ENCODE measurements around the gene KNOP1.

DNA sequence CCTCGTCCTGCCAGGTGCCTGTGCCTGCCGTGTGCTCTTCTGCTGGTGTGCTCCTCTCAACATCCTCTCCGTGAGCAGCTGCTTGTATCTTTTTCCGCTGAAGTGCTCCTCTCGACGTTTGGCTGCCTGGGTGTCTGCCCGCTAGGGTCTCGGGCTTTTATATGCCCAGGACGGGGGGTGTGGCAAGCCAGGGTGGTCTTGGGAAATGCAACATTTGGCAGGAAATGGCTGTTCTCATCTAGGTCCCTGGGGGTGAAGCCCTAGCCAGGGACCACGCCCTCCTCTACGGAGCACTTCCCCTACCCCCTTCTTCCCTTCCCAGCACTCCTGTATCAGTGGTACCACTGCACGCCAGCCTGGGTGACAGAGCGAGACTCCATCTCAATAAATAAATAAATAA lies 49.5 kb upstream of the KNOP1 start:
- TF ChIP-seq, protein P1, sequence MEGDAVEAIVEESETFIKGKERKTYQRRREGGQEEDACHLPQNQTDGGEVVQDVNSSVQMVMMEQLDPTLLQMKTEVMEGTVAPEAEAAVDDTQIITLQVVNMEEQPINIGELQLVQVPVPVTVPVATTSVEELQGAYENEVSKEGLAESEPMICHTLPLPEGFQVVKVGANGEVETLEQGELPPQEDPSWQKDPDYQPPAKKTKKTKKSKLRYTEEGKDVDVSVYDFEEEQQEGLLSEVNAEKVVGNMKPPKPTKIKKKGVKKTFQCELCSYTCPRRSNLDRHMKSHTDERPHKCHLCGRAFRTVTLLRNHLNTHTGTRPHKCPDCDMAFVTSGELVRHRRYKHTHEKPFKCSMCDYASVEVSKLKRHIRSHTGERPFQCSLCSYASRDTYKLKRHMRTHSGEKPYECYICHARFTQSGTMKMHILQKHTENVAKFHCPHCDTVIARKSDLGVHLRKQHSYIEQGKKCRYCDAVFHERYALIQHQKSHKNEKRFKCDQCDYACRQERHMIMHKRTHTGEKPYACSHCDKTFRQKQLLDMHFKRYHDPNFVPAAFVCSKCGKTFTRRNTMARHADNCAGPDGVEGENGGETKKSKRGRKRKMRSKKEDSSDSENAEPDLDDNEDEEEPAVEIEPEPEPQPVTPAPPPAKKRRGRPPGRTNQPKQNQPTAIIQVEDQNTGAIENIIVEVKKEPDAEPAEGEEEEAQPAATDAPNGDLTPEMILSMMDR (IDR thresholded peaks at IDR 0.05), result no peak
- no peak for TF ChIP-seq ZFX (IDR thresholded peaks at IDR 0.05; ENCODE audit: borderline replicate concordance)

Data from 22Rv1 (cell line).